Prostate gland (tissue), 2 donors: ENCODE results near the gene MPEG1.

ENCODE experiments used
- POLR2A ChIP-seq: fragments of 450-650 bp; IDR thresholded peaks from one replicate; pipeline ENCODE4 v1.6.1; 2016; ENCODE audit warnings: antibody characterized with exemption, mild to moderate bottlenecking
- POLR2AphosphoS5 ChIP-seq: sonication (generic); formaldehyde crosslinking; IDR thresholded peaks from one replicate; pipeline ENCODE4 v1.6.1; 2017; ENCODE audit warnings: antibody characterized with exemption
- TF ChIP-seq, protein P1 (sequence below), 4 experiments: fragments of 200-600 bp in 2 of 4; fragments of 450-650 bp in 2 of 4; sonication (generic) in 2 of 4; IDR thresholded peaks; 1 replicate in 3 of 4; 2 replicates in 1 of 4; pipeline ENCODE4 v1.5.1; 2016 to 2019; ENCODE audit warnings: antibody characterized with exemption in 4 of 4, mild to moderate bottlenecking in 2 of 4, moderate library complexity in 2 of 4

DNA sequence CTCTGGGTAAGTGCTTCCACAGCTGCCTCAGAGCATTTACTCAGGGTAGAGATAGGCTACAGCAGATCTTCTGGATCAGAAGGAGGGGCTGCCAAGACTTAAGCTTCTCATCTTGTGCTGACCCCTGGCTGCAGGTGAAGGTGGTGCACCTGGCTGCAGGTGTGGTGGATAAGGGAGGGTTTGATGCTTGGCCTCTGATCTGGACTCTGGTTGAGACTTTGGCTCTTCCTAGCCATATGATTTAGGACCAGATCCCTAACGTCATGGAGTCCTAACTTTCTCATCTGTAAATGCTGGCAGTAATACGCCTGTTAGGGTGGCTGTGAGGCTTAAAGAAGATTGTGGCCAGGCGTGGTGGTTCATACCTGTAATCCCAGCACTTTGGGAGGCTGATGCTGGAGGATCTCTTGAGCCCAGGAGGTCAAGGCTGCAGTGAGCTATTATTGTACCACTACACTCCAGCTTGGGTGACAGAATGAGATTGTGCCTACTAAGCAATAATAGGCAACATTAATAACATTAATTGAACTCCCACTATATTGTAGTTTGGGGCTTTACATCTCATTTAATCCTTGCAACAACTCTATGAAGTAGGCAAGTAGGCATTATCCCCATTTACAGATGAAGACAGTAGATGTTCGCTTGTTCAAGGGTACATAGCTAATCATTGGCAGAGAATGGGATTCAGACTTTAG is 30.1 kb downstream of the MPEG1 start:
- TF ChIP-seq, protein P1, sequence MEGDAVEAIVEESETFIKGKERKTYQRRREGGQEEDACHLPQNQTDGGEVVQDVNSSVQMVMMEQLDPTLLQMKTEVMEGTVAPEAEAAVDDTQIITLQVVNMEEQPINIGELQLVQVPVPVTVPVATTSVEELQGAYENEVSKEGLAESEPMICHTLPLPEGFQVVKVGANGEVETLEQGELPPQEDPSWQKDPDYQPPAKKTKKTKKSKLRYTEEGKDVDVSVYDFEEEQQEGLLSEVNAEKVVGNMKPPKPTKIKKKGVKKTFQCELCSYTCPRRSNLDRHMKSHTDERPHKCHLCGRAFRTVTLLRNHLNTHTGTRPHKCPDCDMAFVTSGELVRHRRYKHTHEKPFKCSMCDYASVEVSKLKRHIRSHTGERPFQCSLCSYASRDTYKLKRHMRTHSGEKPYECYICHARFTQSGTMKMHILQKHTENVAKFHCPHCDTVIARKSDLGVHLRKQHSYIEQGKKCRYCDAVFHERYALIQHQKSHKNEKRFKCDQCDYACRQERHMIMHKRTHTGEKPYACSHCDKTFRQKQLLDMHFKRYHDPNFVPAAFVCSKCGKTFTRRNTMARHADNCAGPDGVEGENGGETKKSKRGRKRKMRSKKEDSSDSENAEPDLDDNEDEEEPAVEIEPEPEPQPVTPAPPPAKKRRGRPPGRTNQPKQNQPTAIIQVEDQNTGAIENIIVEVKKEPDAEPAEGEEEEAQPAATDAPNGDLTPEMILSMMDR (IDR thresholded peaks at IDR 0.05), result peak in 1 of 4 experiments; percentile 22
- TF ChIP-seq POLR2A, result no peak
- no peak for TF ChIP-seq POLR2AphosphoS5
